ENCODE measurements around the gene PTPRT.

The PTPRT gene

GRCh38 chr20:42957018-42957703, 232.5 kb downstream of the PTPRT start:
- TF ChIP-seq CTCF (IDR thresholded peaks at IDR 0.05): no peak
- DNase-seq (ENCODE audit: low spot score): no peak
- no peak overlapping the region for H3K27ac ChIP-seq
- no peak overlapping the region for H3K4me3 ChIP-seq

GRCh38 chr20:42955713-42956112, 234.0 kb downstream of the PTPRT start:
- no peak for TF ChIP-seq CTCF (IDR thresholded peaks at IDR 0.05)
- Histone ChIP-seq H3K4me3 (no peak overlapping the region), H3K27ac (no peak overlapping the region)
- DNase-seq (ENCODE audit: low spot score): no peak

GRCh38 chr20:42954951-42955350, 234.8 kb downstream of the PTPRT start:
- no peak overlapping the region for H3K4me3 ChIP-seq
- no peak overlapping the region for H3K27ac ChIP-seq
- no peak for TF ChIP-seq CTCF (IDR thresholded peaks at IDR 0.05)
- no peak for DNase-seq (ENCODE audit: low spot score)

GRCh38 chr20:42949950-42950349, 239.8 kb downstream of the PTPRT start:
- no peak for TF ChIP-seq CTCF (IDR thresholded peaks at IDR 0.05)
- DNase-seq (ENCODE audit: low spot score): no peak
- Histone ChIP-seq H3K27ac (no peak overlapping the region), H3K4me3 (no peak overlapping the region)

GRCh38 chr20:42945234-42945994, 244.3 kb downstream of the PTPRT start:
- DNase-seq (ENCODE audit: low spot score): peak; percentile 35
- no peak overlapping the region for H3K27ac ChIP-seq
- TF ChIP-seq CTCF (IDR thresholded peaks at IDR 0.05): no peak

GRCh38 chr20:42941629-42942028, 248.1 kb downstream of the PTPRT start:
- Histone ChIP-seq H3K4me3 (no peak overlapping the region), H3K27ac (no peak overlapping the region)
- peak; percentile 7 for DNase-seq (ENCODE audit: low spot score)
- no peak for TF ChIP-seq CTCF (IDR thresholded peaks at IDR 0.05)

More at GRCh38 chr20:42945234-42945994, 244.3 kb downstream of the PTPRT start:
- H3K4me3 ChIP-seq: no peak overlapping the region
